SU-DHL-6 (cell line): ENCODE measurements around the gene APAF1.

Experiments used
- H2AFZ ChIP-seq: fragments of 200-600 bp; sonication (generic); 2 replicates; pipeline ENCODE4 v1.6.1; 2014; ENCODE audit warnings: low read depth, mild to moderate bottlenecking, moderate library complexity, mixed read lengths, antibody characterized with exemption, low read length; ENCODE audit not compliant: severe bottlenecking
- H3F3A ChIP-seq: fragments of 200-600 bp; shearing (Covaris generic); 2 replicates; pipeline ENCODE4 v1.6.0; 2016; ENCODE audit warnings: antibody characterized with exemption, mild to moderate bottlenecking; ENCODE audit not compliant: insufficient read depth
- H3K27ac ChIP-seq: fragments of 200-600 bp; sonication (generic); 2 replicates; pipeline ENCODE4 v1.5.1; 2016; ENCODE audit warnings: low read depth, mild to moderate bottlenecking, low read length, moderate library complexity, mixed read lengths
- H3K27me3 ChIP-seq: fragments of 200-600 bp; sonication (generic), shearing (Covaris generic); 2 replicates; pipeline ENCODE4 v1.6.0; 2014; ENCODE audit warnings: mild to moderate bottlenecking, low read length
- H3K36me3 ChIP-seq: fragments of 200-600 bp; sonication (generic); 2 replicates; pipeline ENCODE4 v1.6.1; 2014; ENCODE audit warnings: mild to moderate bottlenecking, low read length, mixed read lengths
- H3K4me2 ChIP-seq: fragments of 300-600, 200-600 bp; shearing (Covaris generic), sonication (generic); 2 replicates; pipeline ENCODE4 v1.6.0; 2014; ENCODE audit warnings: low read length, low read depth, mild to moderate bottlenecking; ENCODE audit not compliant: poor library complexity, severe bottlenecking
- H3K4me3 ChIP-seq: fragments of 200-600 bp; sonication (generic); 2 replicates; pipeline ENCODE4 v1.5.1; 2014; ENCODE audit warnings: antibody characterized with exemption, low read length, mild to moderate bottlenecking, mixed read lengths; ENCODE audit not compliant: insufficient read depth, poor library complexity, severe bottlenecking
- H3K79me2 ChIP-seq: fragments of 200-600 bp; sonication (generic); 2 replicates; pipeline ENCODE4 v1.6.1; 2014; ENCODE audit warnings: mild to moderate bottlenecking, low read length, moderate library complexity; ENCODE audit not compliant: insufficient read depth
- H3K9ac ChIP-seq: fragments of 200-600 bp; sonication (generic); 2 replicates; pipeline ENCODE4 v1.7.0; 2014; ENCODE audit warnings: mild to moderate bottlenecking, low read length
- H3K9me2 ChIP-seq: fragments of 200-600 bp; sonication (generic); replicated peaks from 2 replicates; pipeline ENCODE4 v1.6.1; 2014; ENCODE audit warnings: low read length; ENCODE audit not compliant: insufficient read depth
- H3K9me3 ChIP-seq: fragments of 200-600 bp; sonication (generic); 2 replicates; pipeline ENCODE4 v1.6.1; 2014; ENCODE audit warnings: low read length, mixed read lengths; ENCODE audit not compliant: insufficient read depth
- H4K20me1 ChIP-seq: fragments of 200-600 bp; sonication (generic); 2 replicates; pipeline ENCODE4 v1.6.1; 2014; ENCODE audit warnings: low read depth, mild to moderate bottlenecking, antibody characterized with exemption, low read length, moderate library complexity, mixed read lengths
- CTCF ChIP-seq: fragments of 200-600 bp; sonication (generic); IDR thresholded peaks from one replicate; pipeline ENCODE4 v1.5.1; 2017; ENCODE audit warnings: antibody characterized with exemption, mild to moderate bottlenecking, low read length, moderate library complexity; ENCODE audit not compliant: insufficient read depth, poor library complexity, severe bottlenecking
- EZH2phosphoT487 ChIP-seq: fragments of 200-600 bp; sonication (generic), shearing (Covaris generic); conservative IDR thresholded peaks from 2 replicates; pipeline ENCODE4 v1.6.1; 2018; ENCODE audit warnings: mild to moderate bottlenecking, antibody characterized with exemption, low read length, moderate library complexity, mixed read lengths

The APAF1 gene

DNA sequence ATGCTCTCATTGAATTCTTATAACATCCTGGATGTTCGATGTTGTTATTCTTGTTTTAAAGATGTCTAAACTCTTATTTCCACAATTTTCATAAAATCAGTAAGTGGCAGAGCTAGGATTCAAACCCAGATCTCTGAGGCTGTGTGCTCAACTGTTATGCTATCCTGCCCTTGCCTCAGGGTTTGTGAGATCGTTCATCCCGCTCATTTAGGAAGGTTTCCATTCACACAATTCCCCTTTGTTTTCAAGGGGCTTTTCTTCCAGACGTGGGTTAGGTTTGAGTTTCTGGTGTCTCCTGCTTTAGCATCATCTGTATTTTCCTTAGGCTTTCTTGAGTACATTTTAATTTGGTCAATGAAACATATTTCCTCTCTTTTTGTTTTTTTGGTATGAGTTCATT lies 69.3 kb downstream of the APAF1 start:
- peaks cover 3% of the 10 kb centered on the region for H3K36me3 ChIP-seq
- H3F3A ChIP-seq, result no peaks in the 10 kb centered on the region
- H3K9me3 ChIP-seq, result no peaks in the 10 kb centered on the region
- H2AFZ ChIP-seq, result no peak overlapping the region
- no peaks in the 10 kb centered on the region for H4K20me1 ChIP-seq
- no peak overlapping the region for H3K4me2 ChIP-seq
- no peak overlapping the region for H3K27ac ChIP-seq
- TF ChIP-seq EZH2phosphoT487 (no peak), CTCF (no peak)
- H3K79me2 ChIP-seq, result no peaks in the 10 kb centered on the region
- H3K9me2 ChIP-seq, result no peaks in the 10 kb centered on the region
- no peak overlapping the region for H3K4me3 ChIP-seq
- H3K27me3 ChIP-seq, result no peaks in the 10 kb centered on the region
- no peak overlapping the region for H3K9ac ChIP-seq

- peak overlapping the region; percentile 51 for H3K27ac ChIP-seq
- TF ChIP-seq EZH2phosphoT487, result no peak
- TF ChIP-seq CTCF, result no peak
- H3K4me2 ChIP-seq, result peak overlapping the region; percentile 42
- H3K9ac ChIP-seq, result no peak overlapping the region
- no peaks in the 10 kb centered on the region for H3K79me2 ChIP-seq
- no peaks in the 10 kb centered on the region for H3F3A ChIP-seq
- H3K4me3 ChIP-seq, result no peak overlapping the region
- H4K20me1 ChIP-seq, result no peaks in the 10 kb centered on the region
- H3K27me3 ChIP-seq, result no peaks in the 10 kb centered on the region
- no peaks in the 10 kb centered on the region for H3K9me2 ChIP-seq
- H2AFZ ChIP-seq, result no peak overlapping the region
- H3K36me3 ChIP-seq, result peaks cover 3% of the 10 kb centered on the region; the same call in 1 of the 2 replicates
- H3K9me3 ChIP-seq, result no peaks in the 10 kb centered on the region
These were observed 74.7 kb downstream of the APAF1 start for GRCh38 chr12:98719515-98720504.

DNA sequence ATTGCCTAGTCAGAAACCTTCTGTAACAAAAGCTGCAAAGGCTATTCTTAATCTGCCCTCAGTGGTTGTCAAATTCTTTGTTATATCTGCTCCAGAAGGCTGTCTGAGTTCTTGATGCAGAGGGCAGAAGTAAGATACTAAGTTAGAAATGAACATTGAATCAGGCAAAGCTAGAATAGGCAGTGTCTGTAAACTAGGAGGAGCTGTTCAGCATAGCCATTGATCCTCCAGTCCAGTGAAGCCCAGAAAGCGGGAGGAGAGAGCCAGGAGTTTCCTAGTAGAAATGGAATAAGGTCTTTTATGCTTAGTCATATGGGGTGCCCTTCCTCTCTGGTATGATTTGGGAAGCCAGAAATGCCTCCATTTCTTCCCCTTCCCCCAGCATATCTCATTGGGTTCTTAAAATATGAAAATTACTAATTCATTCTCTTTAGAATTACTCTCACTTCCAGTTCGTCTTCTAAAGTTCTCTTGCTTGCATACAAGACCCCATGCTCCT lies 76.2 kb downstream of the APAF1 start:
- H3K4me2 ChIP-seq, result no peak overlapping the region
- H3K27me3 ChIP-seq, result no peaks in the 10 kb centered on the region
- no peak for TF ChIP-seq CTCF
- TF ChIP-seq EZH2phosphoT487, result no peak
- H3F3A ChIP-seq, result no peaks in the 10 kb centered on the region
- H3K79me2 ChIP-seq, result no peaks in the 10 kb centered on the region
- H2AFZ ChIP-seq, result no peak overlapping the region
- H3K36me3 ChIP-seq, result peaks cover 5% of the 10 kb centered on the region; the same call in 1 of the 2 replicates
- H3K4me3 ChIP-seq, result no peak overlapping the region
- no peaks in the 10 kb centered on the region for H3K9me3 ChIP-seq
- H3K9ac ChIP-seq, result no peak overlapping the region
- H4K20me1 ChIP-seq, result no peaks in the 10 kb centered on the region
- no peak overlapping the region for H3K27ac ChIP-seq
- H3K9me2 ChIP-seq, result no peaks in the 10 kb centered on the region
